Measurements from ENCODE around the gene OIP5.
"Not testable (repeated sequence)": the region's sequence is repeated elsewhere in the genome, so short reads cannot be mapped to it uniquely, and the experiment has no call there.

Gene OIP5

DNA sequence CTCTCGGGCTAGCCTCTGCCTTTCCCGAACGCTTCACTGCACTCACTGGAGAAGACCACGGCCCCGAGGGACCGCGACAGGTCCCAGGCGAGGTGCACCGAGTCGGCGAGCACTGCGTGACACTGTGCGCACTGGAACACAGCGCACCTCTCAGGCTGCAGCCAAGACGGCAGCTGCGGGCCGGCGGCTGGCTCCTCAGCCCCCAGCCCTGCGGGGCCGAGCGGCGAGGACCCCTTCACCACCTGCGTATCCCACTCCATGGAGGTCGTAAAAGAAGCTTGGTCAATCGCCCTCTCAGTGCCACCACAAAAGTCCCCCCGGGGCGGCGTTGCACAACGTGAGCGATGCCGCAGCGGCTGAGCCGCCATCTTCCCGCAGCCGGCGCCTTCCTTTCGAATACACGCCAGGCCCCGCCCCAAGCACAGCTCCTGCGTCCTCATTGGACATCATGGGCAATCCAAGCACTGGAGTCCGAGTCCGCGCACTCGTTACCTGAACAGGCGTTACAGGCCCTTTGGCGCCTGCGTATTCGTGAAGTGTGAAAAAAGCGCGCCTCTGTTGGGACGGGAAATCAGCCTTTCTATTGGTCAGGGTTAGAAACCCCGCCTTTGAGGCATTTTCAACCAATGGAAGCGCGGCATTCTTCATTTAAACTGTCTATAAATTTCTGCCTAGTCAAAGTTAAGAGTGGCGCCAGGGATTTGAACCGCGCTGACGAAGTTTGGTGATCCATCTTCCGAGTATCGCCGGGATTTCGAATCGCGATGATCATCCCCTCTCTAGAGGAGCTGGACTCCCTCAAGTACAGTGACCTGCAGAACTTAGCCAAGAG lies at the start of gene OIP5, which contains the start of gene NUSAP1:
Gene OIP5 (minus strand): TSS at position 398 of the 832 bp plus-strand sequence. CDS start 30 bp downstream, at position 368.
Gene NUSAP1 (plus strand): TSS at position 688 of the 832 bp plus-strand sequence. CDS start 77 bp downstream, at position 765.
- peak; percentile 98 for DNase-seq

DNA sequence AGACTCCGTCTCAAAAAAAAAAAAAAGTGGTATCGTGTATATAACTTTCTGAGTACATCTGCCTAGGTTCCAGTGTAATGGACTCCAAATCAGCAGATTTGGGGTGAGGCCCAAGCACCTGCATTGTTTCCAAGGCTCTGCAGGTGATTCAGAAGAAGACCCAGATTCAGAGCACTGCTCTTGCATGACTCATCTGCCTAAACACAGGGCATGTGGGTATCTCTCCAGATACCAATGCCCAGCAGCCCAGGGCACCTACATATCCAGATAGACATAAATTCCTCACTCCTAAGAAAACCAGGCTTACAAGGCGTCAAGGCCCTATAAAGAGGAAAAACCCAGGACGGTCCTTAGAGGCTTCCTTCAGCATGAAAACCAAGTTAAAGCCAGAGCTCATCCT lies 45.6 kb upstream of the OIP5 start:
- DNase-seq, result no peak

DNA sequence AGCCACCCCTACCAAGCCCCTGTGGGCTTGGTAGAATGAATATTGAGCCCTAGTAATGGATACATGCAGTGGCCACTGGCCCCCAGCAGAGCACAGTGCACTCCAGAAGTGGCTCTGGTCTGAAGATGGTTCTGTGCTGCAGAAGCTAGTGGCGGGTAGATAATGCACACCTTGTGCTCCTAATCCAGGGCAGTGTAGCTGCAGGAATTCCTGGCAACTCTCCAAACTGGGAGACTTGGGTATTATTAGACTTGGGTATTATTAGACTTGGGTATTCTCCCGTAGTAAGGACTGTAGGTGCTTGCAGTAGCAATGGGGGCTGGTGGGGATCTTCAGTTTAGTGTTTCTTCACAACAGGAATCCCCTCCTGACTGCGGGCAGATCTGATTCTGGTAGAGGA lies 35.0 kb upstream of the OIP5 start:
- DNase-seq, result no peak

DNA sequence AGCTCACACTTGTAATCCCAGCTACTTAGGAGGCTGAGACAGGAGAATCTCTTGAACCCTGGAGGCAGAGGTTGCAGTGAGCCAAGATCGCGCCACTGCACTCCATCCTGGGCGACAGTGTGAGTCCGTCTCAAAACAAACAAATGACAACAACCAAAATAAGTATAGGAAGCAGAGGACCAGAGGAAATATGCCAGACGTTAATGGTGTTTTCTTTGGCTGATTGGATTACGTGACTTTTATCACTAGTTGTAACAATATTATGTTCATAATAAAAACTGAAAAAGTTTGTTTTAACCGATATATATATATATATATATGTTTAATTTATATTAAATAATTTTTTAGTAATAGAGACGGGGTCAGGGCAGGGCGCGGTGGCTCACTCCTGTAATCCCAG lies 22.0 kb upstream of the OIP5 start:
- DNase-seq, result no peak

DNA sequence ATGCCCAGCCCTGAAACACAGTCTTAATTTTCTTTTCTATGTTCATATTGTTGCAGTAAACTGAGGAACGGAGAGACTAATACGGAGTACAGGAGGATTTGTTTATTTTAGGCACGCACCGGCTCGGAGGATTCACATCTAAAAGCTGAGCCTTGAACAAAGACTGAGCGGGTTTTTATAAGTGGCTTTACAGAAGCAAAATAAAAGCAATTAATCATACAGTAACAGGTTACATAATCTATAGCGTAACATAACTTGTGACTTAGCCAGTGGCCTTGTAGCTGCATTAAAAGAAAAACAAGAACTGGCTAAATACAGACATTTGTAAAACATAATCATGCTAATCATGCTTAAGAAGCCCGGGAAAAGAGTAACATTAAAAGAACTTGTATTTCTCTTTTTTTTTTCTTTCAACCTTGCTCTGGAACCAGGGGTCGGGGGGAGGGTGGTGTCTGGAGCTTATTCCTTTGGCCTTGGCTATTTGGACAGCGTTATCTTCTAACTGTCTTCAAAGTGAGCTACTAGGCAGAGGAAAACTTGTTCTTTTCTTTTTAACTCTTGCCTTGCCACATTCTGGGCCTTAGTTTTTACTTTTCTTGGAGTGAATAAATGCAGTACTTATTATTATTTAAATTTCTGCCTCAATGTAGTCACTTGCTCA lies 17.8 kb upstream of the OIP5 start:
- no peak for DNase-seq

DNA sequence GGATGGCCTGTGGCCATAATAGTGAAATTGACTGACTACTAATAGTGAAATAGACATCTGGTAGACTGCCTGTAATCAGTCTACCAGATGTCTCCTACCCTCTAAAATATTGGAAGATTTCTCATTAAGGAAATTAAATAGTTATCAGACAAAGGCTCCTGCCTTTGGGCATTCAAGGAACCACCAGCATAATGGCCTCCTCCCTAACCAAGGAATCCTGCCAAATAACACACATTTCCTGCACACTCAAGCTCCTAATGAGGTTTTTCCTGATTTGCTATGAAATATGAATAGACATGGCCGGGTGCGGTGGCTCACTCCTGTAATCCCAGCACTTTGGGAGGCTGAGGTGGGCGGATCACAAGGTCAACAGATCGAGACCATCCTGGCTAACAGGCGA lies 14.8 kb upstream of the OIP5 start:
- no peak for DNase-seq

DNA sequence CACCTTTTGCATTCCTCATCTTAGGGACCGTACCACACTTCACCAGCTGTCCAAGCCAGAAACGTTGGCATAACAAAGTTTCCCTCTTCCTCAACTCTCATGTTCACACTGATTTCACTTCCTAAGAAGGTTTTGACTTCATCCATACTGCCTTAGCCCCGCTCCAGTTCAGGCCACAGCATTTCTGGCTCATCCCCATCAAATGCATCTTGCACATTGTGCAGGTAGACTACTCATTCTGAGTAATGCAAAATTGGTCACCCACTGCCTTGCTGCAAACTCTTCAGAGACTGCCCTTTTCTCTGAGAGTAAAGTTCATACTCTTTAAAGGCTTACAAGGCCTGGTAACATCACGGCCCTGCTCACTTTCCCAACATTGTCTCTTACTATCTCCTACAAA lies 9.1 kb upstream of the OIP5 start:
- no peak for DNase-seq

DNA sequence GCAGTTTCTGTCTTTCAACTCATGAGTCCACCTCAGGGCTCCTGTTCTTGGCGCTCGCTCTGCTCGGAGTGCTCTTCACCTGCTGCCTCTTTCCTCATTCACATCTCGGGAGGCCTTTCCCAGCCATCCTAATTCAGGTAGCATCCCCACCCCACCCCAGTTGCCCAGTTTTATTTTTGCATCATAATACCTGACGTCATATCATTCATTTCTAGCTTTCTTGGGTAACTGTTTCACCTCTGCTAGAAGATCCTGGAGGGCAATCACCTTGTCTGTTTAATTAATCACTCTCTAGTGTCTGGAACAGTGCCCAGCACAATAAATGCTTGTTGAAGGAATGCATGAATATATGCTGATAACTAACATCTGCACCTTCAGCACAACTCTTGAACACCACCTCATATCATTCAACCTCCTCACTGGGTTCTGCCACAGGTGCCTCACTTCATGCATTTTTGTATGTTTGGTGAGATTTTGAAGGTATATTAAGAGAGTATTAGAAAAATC lies 7.9 kb upstream of the OIP5 start:
- no peak for DNase-seq

DNA sequence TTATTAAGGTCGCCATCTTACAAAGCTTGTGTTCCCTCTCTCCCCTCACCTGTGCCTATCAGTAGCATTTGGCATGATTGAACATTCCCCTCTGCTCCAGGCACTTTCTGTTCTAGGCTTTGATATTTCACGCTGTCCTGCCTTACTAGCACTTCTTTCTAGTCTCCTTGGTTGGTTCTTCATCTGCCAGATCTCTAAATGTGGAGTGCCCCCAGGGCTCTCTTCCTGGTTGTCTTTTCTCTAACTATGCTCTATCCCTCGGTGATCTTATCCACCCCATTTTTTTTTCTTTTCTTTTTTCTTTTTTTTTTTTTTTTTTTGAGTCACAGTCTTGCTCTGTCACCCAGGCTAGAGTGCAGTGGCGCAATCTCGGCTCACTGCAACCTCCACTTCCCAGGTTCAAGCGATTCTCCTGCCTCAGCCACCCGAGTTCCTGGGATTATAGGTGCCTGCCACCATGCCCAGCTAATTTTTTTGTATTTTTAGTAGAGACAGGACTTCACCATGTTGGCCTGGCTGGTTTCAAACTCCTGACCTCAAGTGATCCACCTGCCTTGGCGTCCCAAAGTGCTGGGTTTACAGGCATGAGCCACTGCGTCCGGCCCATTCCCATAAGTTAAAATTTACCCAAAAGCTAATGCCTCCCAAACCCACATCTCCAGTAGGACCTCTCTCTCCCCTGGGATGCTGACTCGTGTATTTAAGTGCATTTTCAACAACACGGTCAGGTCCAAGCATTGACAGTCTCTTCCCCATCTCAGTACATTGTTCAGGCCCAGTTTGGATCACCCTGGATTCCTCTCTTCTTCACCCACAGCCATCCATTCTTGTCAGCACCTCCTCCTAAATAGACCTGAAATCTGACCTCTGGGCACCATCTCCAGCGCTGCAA lies 5.5 kb upstream of the OIP5 start:
- DNase-seq, result no peak

DNA sequence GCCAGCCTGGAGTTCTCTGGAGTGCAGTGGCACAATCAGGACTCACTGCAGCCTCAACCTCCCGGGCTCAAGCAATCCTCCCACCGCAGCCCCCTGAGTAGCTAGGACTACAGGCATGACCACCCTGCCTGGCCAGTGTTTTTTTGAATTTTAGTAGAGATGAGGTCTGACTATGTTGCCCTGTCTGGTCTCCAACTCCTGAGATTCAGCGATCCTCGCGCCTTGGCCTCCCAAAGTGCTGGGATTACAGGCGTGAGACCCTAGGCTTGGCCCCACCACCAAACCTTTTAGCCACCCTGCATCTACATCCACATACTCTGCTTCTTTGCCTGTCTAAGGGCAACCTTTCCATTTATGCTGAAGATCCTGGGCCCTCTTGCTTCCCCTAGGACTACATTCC lies 4.7 kb upstream of the OIP5 start:
- DNase-seq, result no peak

DNA sequence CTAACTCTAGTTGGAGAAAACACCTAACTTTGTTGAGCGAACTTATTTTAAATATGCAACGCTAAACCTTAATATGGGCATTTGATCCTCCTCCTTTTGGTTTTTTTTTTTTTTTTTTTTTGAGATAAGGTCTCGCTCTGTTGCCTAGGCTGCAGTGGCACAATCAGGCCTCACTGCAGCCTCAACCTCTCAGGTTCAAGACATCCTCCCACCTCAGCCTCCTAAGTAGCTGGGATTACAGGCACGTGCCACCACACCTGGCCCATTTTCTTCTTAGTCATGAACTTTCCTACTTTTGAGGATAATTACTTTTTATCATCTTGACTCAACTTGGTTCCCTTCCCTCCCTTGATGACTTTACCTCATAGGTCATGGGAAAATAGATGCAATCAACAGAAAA lies 4.2 kb upstream of the OIP5 start:
- no peak for DNase-seq

DNA sequence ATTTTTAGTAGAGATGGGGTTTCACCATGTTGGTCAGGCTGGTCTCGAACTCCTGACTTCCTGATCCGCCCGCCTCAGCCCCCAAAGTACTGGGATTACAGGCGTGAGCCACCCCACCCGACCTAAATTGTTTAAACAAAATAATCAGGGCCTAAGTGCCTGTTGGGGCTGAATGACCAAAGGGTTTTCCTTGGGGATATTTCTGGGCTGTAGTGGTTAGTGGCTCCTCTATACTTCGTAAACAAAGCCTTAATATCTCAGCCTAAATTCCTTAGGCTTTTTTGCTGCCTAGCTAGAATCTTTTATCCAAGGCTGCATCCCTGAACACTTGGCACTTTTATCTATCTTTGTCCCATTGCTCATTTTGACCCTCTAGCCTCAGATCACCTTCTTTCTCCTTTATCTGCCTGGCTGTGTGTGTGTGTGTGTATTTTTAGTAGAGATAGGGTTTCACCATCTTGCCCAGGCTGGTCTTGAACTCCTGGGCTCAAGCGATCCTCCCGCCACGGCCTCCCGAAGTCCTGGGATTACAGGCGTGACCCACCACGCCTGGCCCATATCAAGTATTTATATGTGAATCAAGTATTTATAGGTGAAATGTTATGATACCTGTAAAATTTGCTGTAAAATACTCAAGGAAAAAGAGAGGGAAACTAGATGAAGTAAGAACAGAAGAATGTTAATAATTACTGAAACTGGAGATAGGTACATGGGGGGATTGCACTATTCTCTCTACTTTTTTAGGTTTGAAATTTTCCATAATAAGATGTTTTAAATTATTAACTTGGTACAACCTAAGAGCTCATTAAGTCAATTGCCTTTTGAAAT lies 2.1 kb upstream of the OIP5 start:
- DNase-seq, result no peak

DNA sequence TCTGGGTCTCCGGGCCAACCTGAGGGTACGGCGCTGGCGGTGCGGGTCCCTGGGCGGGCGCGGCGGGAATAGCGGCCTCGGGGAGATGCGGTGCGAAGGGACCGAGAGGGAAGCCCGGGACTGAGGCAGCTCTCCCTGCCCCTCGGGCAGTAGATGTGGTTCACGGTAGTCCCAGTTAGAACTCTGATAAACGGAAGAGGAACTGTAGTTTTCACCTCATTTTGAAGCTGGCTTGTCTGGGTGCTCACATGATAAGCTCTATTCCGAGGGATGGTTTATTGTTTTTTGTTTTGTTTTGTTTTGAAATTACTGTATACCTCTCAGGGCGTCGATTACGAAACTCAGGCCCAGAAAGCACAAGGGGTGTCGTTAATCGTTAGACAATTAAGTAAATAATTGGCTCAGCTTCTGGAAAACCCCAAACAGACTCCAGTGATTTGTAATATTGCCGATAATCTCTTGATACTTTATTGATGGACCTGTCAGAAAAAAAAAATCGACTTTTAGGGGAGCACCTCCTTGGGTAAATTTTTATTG lies 703 bp upstream of the OIP5 start:
- no peak for DNase-seq

DNA sequence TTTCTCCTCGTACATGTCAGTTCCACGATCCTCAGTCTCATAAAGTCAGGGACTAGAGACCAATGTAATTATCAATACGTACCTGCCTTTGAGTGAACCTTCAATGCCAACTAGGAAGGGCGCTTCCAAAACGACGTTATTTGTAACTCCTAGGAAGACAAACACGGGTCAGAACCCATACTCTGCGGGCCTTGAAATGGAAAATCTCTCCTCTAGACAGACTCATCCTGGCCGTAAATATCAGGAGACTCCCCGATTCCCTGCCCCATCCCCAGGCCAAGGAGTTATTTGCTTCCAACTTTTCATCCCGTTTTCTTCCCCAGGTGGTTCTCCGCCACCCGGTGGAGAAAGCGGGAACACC lies 578 bp downstream of the OIP5 start:
- DNase-seq, result no peak

DNA sequence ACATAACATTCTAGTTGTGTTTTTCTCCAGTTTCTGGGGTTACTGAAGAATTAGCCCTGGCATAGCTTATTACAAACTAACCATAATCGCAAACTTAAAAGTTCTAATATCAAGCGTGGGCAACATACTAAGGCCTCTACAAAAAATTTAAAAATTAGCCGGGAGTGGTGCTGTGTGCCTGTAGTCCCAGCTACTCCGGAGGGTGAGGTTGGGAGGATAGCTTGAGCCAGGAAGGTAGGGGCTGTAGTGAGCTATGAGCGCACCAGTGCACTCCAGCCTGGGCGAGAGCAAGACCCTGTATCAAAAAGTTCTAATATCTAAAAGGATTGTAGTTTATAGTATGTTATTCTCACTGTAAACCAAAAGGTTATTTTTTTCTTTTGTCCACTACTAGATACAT lies 1.1 kb downstream of the OIP5 start:
- no peak for DNase-seq

DNA sequence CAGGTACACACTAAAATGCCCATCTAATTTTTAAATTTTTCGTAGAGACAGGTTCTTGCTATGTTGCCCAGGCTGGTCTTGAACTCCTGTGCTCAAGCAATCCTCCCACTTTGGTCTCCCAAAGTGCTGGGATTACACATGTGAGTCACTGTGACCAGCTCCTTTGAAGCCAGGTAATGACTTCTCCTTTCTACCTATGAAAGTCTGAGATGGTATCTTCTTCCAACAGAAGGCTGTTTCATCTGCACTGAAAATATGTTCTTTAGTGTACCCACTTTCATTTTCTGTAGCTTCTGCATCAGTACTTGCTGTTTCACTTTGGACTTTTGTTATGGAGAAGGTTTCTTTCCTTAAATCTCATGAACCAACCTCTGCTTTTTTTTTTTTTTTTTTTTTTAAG lies 8.8 kb downstream of the OIP5 start:
- DNase-seq, result no peak

DNA sequence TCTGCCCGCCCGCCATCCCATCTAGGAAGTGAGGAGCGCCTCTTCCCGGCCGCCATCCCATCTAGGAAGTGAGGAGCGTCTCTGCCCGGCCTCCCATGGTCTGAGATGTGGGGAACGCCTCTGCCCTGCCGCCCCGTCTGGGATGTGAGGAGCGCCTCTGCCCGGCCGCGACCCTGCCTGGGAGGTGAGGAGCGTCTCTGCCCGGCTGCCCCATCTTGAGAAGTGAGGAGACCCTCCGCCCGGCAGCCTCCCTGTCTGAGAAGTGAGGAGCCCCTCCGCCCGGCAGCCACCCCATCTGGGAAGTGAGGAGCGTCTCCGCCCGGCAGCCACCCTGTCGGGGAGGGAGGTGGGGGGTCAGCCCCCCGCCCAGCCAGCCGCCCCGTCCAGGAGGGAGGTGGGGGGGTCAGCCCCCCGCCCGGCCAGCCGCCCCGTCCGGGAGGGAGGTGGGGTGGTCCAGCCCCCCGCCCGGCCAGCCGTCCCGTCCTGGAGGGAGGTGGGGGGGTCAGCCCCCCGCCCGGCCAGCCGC lies 11.5 kb downstream of the OIP5 start:
- DNase-seq, result not testable (repeated sequence)

DNA sequence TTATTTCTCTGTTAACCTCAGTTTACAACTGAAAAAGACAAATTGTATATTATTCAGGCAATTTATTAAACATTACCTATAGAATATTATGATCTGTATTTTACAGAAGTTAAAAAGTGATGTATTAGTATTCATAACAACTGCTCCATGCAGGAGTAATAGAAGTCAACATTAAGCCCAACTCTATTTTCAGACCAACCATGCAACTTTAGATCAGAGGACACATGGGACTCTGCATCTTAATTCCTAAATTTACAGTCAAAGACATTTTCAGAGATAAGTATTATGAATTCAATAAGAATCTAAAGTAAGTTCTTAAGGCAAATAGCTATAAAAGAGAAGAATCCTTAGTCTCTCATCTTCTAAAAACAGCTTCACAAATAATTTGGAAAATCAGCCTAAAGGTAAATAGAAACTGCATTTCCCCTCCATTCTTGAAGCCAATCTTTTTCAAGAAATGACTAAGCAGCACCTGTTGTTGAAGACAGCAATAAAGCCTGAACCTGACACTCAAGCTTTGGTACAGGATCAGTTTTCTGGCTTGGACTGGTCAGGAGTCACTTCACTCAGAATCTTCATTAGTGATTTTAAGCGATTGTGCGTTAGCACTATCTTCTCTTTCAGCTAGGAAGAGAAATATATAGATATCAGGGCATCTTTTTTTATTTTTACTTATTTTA lies 23.0 kb downstream of the OIP5 start:
- DNase-seq, result no peak

DNA sequence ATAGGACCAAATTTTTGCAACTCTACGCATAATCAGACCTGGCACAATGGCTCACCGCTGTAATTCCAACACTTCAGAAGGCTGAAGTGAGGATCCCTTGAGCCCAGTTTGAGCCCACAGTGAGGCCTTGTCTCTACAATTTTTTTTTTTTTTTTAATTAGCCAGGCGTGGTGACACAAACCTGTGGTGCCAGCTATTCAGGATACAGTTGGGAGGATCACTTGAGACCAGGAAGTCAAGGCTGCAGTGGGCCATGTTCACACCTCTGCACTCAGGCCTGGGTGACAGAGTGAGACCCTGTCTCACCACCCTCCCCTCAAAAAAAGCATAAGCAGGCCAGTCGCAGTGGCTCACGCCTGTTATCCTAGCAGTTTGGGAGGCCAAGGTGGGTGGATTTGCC lies 24.7 kb downstream of the OIP5 start:
- DNase-seq, result no peak

DNA sequence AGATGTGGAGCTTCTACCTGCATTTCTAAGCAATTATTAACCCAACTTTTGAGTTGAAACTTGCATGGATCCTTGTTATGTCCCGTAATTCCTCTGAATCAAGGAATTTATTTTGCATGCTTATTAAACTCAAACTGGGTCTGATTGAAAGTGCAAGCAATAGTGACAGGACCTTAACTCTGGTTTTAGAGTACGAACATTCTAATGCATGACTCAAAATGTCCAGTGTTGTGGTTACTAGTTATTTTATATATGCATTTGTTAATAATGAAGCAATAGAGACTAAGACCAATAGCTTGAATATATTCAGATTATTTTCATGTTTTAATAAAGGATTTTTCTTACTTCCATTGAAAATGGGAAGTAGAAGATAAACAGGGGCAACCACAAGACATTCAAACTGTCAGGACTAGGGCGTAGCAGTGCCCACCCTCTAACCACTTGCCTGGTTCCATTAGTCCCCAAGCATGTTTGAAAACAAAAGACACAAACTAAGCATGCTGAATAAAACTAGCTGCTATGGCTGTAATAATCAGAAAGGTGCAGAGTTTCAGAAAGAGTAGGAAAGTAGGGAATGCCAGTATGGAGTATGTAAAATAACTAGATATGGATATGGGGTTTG lies 28.1 kb downstream of the OIP5 start:
- no peak for DNase-seq

DNA sequence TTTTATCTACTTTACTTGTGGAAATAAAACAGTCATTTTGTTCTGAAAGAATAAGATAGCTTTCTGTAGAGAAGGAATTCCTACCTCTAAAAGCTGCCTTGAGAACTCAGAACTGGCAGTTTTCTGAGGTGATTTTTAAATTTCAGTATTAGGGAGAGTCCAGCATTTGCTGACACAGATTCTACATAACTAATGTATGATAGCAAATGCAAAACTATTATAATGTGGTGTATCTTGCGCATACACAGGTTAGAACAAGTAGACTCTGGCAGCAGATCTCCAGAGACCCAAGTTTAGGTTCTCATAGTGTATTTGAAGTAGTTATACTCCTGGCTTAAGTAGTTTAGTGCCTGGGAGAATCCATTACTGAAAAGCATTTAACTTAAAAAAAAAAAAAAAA lies 30.8 kb downstream of the OIP5 start:
- DNase-seq, result no peak
